Panc1 (cell line): ENCODE measurements around the gene CPPED1. TPM values are rescaled to one million over a fixed set of nuclear protein-coding genes. Genes with fewer than 3 reads are reported as not detected.
"Not testable (repeated sequence)": the region's sequence is repeated elsewhere in the genome, so short reads cannot be mapped to it uniquely, and the experiment has no call there.

Experiments used
- ATAC-seq: fragments of 200-7000 bp; cut with Tn5 transposase; 2 replicates; pipeline ENCODE4 v1.9.1; 2020; ENCODE audit warnings: mild to moderate bottlenecking, moderate library complexity
- BruUV-seq: library from RNA; stranded (reverse); fragments of 400-500 nt; replicated peaks from 2 replicates; lab custom pipeline; 2021; lab: Mats Ljungman, UMichigan
- CTCF ChIA-PET: fragments of 300-600 bp; sonication (Branson Sonifier 250); formaldehyde crosslinking; loops from one replicate; lab custom pipeline; 2022; ENCODE audit warnings: antibody characterized with exemption; lab: Charles Lee
- POLR2A ChIA-PET: fragments of 300-600 bp; sonication (Branson Sonifier 250); formaldehyde crosslinking; loops from one replicate; lab custom pipeline; 2022; ENCODE audit warnings: antibody characterized with exemption; lab: Charles Lee
- DNase-seq: peaks from one replicate; pipeline ENCODE4 v3.0.0-alpha.2; 2010; ENCODE audit warnings: low read depth, low spot score
- H3K27ac ChIP-seq: 2 replicates; pipeline ENCODE4 v1.5.1; 2011; ENCODE audit warnings: mild to moderate bottlenecking, low read length, inconsistent platforms
- H3K27me3 ChIP-seq: fragments of 200-500 bp; sonication (Bioruptor generic); 2 replicates; pipeline ENCODE4 v1.6.0; 2014; ENCODE audit warnings: low read length, inconsistent platforms; ENCODE audit not compliant: control insufficient read depth, insufficient read depth
- H3K36me3 ChIP-seq: fragments of 200-500 bp; sonication (Bioruptor generic); 2 replicates; pipeline ENCODE4 v1.5.1; 2014; ENCODE audit warnings: inconsistent platforms, mild to moderate bottlenecking, low read length, moderate library complexity; ENCODE audit not compliant: control insufficient read depth, insufficient read depth
- H3K4me1 ChIP-seq: 2 replicates; pipeline ENCODE4 v1.5.1; 2011; ENCODE audit warnings: inconsistent platforms, mild to moderate bottlenecking, low read length, moderate library complexity; ENCODE audit not compliant: control insufficient read depth, insufficient read depth
- H3K4me3 ChIP-seq, 2 experiments: 2 replicates each; pipeline ENCODE4 v1.5.1; 2011 to 2012; ENCODE audit warnings: low read depth in 2 of 2, low read length in 2 of 2, mild to moderate bottlenecking in 2 of 2, inconsistent platforms in 1 of 2, moderate library complexity in 1 of 2
- H3K9me3 ChIP-seq: fragments of 200-500 bp; sonication (Bioruptor generic); 2 replicates; pipeline ENCODE4 v1.5.1; 2014; ENCODE audit warnings: low read depth, mild to moderate bottlenecking, inconsistent platforms, low read length, moderate library complexity; ENCODE audit not compliant: control insufficient read depth, insufficient read depth
- CTCF ChIP-seq: fragments of 450-650 bp; IDR thresholded peaks from 2 replicates; pipeline ENCODE4 v1.5.1; 2017; ENCODE audit warnings: mild to moderate bottlenecking
- POLR2AphosphoS5 ChIP-seq: IDR thresholded peaks from 2 replicates; pipeline ENCODE4 v1.6.1; 2012; ENCODE audit warnings: mild to moderate bottlenecking, low read depth, low read length, moderate library complexity
- REST ChIP-seq, 2 experiments: IDR thresholded peaks; 2 replicates each; pipeline ENCODE4 v1.6.1; 2011 to 2012; ENCODE audit warnings: low read depth in 2 of 2, control low read depth in 1 of 2, low read length in 1 of 2, mild to moderate bottlenecking in 1 of 2, moderate library complexity in 1 of 2; ENCODE audit not compliant: insufficient read depth in 1 of 2
- SIN3A ChIP-seq: IDR thresholded peaks from 2 replicates; pipeline ENCODE4 v1.6.1; 2012; ENCODE audit warnings: low read depth, mild to moderate bottlenecking, low read length, moderate library complexity, borderline replicate concordance; ENCODE audit not compliant: insufficient read depth
- TCF7L2 ChIP-seq: IDR thresholded peaks from 2 replicates; pipeline ENCODE4 v1.6.1; 2011; ENCODE audit warnings: mild to moderate bottlenecking, low read depth, low read length, inconsistent platforms
- in situ Hi-C: cut with HindIII; loops from 2 replicates; pipeline ENCODE4 v1.10.0; 2016; ENCODE audit warnings: low sequenced_read_pairs, low pct_unique_long_range_greater_than_20kb
- intact Hi-C: fragments of 100-400 bp; cut with micrococcal nuclease; formaldehyde crosslinking; loops from one replicate; pipeline ENCODE4 v1.10.0; 2022; ENCODE audit not compliant: unreplicated experiment
- total RNA-seq: library from RNA; stranded (reverse); gene quantifications from one replicate; pipeline ENCODE4 v1.2.1, GENCODE V29; 2021; ENCODE audit not compliant: unreplicated experiment

CPPED1 gene
- total RNA-seq, 1 experiment from 2014 or later, result 12.5 TPM

GRCh38 chr16:12818326-12818725 is 14.6 kb upstream of the CPPED1 start:
- Histone ChIP-seq H3K4me1 (no peaks in the 10 kb centered on the region), H3K27ac (no peak overlapping the region), H3K4me3 (no peak overlapping the region), H3K36me3 (no peaks in the 10 kb centered on the region), H3K9me3 (no peaks in the 10 kb centered on the region), H3K27me3 (no peaks in the 10 kb centered on the region)
- in situ Hi-C loops (no loop called here), intact Hi-C loops (loop anchor here (5.0 kb wide), 2 partner anchors 246 to 361 kb away; no protein-coding TSS in a partner anchor)
- ChIA-PET CTCF (no interaction called here), POLR2A (no interaction called here)
- no peak for DNase-seq
- TF ChIP-seq REST (IDR thresholded peaks at IDR 0.05; ENCODE audit: insufficient read depth in 1 of 2, low read depth in 2 of 2, low read length in 1 of 2) (no peak), SIN3A (no peak), CTCF (no peak), TCF7L2 (no peak)
- no TSS peak for BruUV-seq
- no peak for ATAC-seq

GRCh38 chr16:12816791-12817214 is 13.1 kb upstream of the CPPED1 start:
- in situ Hi-C loops, BruUV-seq, H3K4me1 ChIP-seq, DNase-seq, H3K27ac ChIP-seq, H3K27me3 ChIP-seq, H3K4me3 ChIP-seq, ATAC-seq, H3K9me3 ChIP-seq, H3K36me3 ChIP-seq, CTCF ChIA-PET: not testable (repeated sequence)
- intact Hi-C loops, result loop anchor here (5.0 kb wide), 2 partner anchors 245 to 360 kb away; no protein-coding TSS in a partner anchor
- POLR2A ChIA-PET, result interaction anchor here (0.7 kb wide), 1 partner anchor 628 kb away, joined by 5 read pairs; no protein-coding TSS in a partner anchor

- Histone ChIP-seq H3K4me3 (no peak overlapping the region), H3K9me3 (no peaks in the 10 kb centered on the region), H3K27ac (no peak overlapping the region), H3K27me3 (no peaks in the 10 kb centered on the region), H3K4me1 (no peaks in the 10 kb centered on the region), H3K36me3 (no peaks in the 10 kb centered on the region)
- in situ Hi-C loops (no loop called here), intact Hi-C loops (loop anchor here (5.0 kb wide), 2 partner anchors 243 to 358 kb away; no protein-coding TSS in a partner anchor)
- ChIA-PET POLR2A (no interaction called here), CTCF (no interaction called here)
- DNase-seq (no peak), ATAC-seq (no peak)
- no peak for TF ChIP-seq POLR2AphosphoS5
- no peak for TF ChIP-seq TCF7L2
- no TSS peak for BruUV-seq
These were observed 11.7 kb upstream of the CPPED1 start for GRCh38 chr16:12815361-12815760.

GRCh38 chr16:12813734-12814133 is 10.0 kb upstream of the CPPED1 start:
- H3K4me1 ChIP-seq, intact Hi-C loops, H3K4me3 ChIP-seq, BruUV-seq, in situ Hi-C loops, H3K9me3 ChIP-seq, H3K27me3 ChIP-seq, ATAC-seq, H3K36me3 ChIP-seq, H3K27ac ChIP-seq, POLR2A ChIA-PET, DNase-seq: not testable (repeated sequence)
- CTCF ChIA-PET, result interaction anchor here (0.7 kb wide), 1 partner anchor 437 kb away, joined by 3 read pairs; no protein-coding TSS in a partner anchor

GRCh38 chr16:12813321-12813720 is 9.6 kb upstream of the CPPED1 start:
- in situ Hi-C loops, H3K9me3 ChIP-seq, H3K4me3 ChIP-seq, ATAC-seq, POLR2A ChIA-PET, H3K27ac ChIP-seq, DNase-seq, intact Hi-C loops, CTCF ChIA-PET, H3K36me3 ChIP-seq, BruUV-seq, H3K27me3 ChIP-seq, H3K4me1 ChIP-seq: not testable (repeated sequence)
